SK-N-SH (cell line): ENCODE results near the gene IGLON5. TPM values are rescaled to one million over a fixed set of nuclear protein-coding genes. Genes with fewer than 3 reads are reported as not detected.

Source experiments
- CTCF ChIA-PET: fragments of 300-600, 350-600 bp; formaldehyde crosslinking; extraction: SDS; loops from one replicate; lab custom pipeline; 2021; lab: Yijun Ruan, JAX
- POLR2A ChIA-PET: fragments of 350-600 bp; sonication (Branson Sonifier 250); formaldehyde crosslinking; extraction: SDS; loops from one replicate; lab custom pipeline; 2020; ENCODE audit warnings: antibody characterized with exemption, inconsistent platforms; lab: Yijun Ruan, JAX
- DNase-seq: peaks from one replicate; pipeline ENCODE4 v3.0.0; 2012
- H2AFZ ChIP-seq: fragments of 200-600 bp; sonication (generic); 2 replicates; pipeline ENCODE4 v1.8.1; 2016; ENCODE audit warnings: antibody characterized with exemption, mild to moderate bottlenecking, low read depth
- H3F3A ChIP-seq: fragments of 200-600 bp; sonication (generic); replicated peaks from 2 replicates; pipeline ENCODE3; 2016; ENCODE audit warnings: antibody characterized with exemption, mild to moderate bottlenecking; ENCODE audit not compliant: insufficient read depth
- H3K27ac ChIP-seq, 2 experiments: fragments of 200-500 bp in 1 of 2; fragments of 200-600 bp in 1 of 2; sonication (Bioruptor generic) in 1 of 2; sonication (generic), shearing (Covaris generic) in 1 of 2; 2 replicates each; pipeline versions ENCODE4 v1.5.1 to v1.6.1; 2014 to 2016; ENCODE audit warnings: low read depth in 2 of 2, inconsistent platforms in 1 of 2, low read length in 1 of 2, mild to moderate bottlenecking in 1 of 2, mixed read lengths in 1 of 2
- H3K27me3 ChIP-seq: fragments of 200-600 bp; sonication (generic), shearing (Covaris generic); 2 replicates; pipeline ENCODE4 v1.6.1; 2016; ENCODE audit warnings: mixed run types; ENCODE audit not compliant: insufficient read depth
- H3K36me3 ChIP-seq, 2 experiments: fragments of 200-500 bp in 1 of 2; fragments of 200-600 bp in 1 of 2; sonication (Bioruptor generic) in 1 of 2; sonication (generic) in 1 of 2; replicated peaks in 1 of 2; 2 replicates each; pipeline versions ENCODE3 to v1.5.1; 2014 to 2016; ENCODE audit warnings: low read length in 1 of 2, mild to moderate bottlenecking in 1 of 2; ENCODE audit not compliant: insufficient read depth in 2 of 2, control insufficient read depth in 1 of 2
- H3K4me1 ChIP-seq, 2 experiments: fragments of 200-500 bp in 1 of 2; fragments of 200-600 bp in 1 of 2; sonication (Bioruptor generic) in 1 of 2; sonication (generic), shearing (Covaris generic) in 1 of 2; 2 replicates each; pipeline versions ENCODE4 v1.5.1 to v1.6.1; 2014 to 2016; ENCODE audit warnings: low read depth in 1 of 2, low read length in 1 of 2, mixed run types in 1 of 2; ENCODE audit not compliant: insufficient read depth in 2 of 2, control insufficient read depth in 1 of 2
- H3K4me2 ChIP-seq: fragments of 200-600 bp; sonication (generic), shearing (Covaris generic); 2 replicates; pipeline ENCODE4 v1.6.1; 2017; ENCODE audit warnings: mixed run types
- H3K4me3 ChIP-seq, 2 experiments: fragments of 200-500 bp in 1 of 2; fragments of 200-600 bp in 1 of 2; sonication (Bioruptor generic) in 1 of 2; sonication (generic), shearing (Covaris generic) in 1 of 2; 2 replicates each; pipeline versions ENCODE4 v1.5.1 to v1.8.1; 2014 to 2016; ENCODE audit warnings: low read depth in 2 of 2, inconsistent platforms in 1 of 2, low read length in 1 of 2, mild to moderate bottlenecking in 1 of 2, mixed read lengths in 1 of 2, moderate library complexity in 1 of 2
- H3K79me2 ChIP-seq: fragments of 200-600 bp; sonication (generic); 2 replicates; pipeline ENCODE4 v1.8.1; 2017; ENCODE audit warnings: mild to moderate bottlenecking; ENCODE audit not compliant: insufficient read depth
- H3K9ac ChIP-seq: fragments of 200-600 bp; sonication (generic); 2 replicates; pipeline ENCODE4 v1.6.1; 2017; ENCODE audit warnings: mixed run types
- H3K9me2 ChIP-seq: fragments of 200-600 bp; sonication (generic); 2 replicates; pipeline ENCODE4 v1.6.1; 2017; ENCODE audit warnings: mixed run types
- H3K9me3 ChIP-seq: fragments of 200-600 bp; sonication (generic); 2 replicates; pipeline ENCODE4 v1.6.1; 2017; ENCODE audit warnings: mixed run types, mild to moderate bottlenecking, moderate library complexity
- H4K20me1 ChIP-seq: fragments of 200-600 bp; sonication (generic); 2 replicates; pipeline ENCODE4 v1.6.1; 2017; ENCODE audit warnings: mild to moderate bottlenecking, mixed run types; ENCODE audit not compliant: insufficient read depth
- CHD2 ChIP-seq: fragments of 150-350 bp; IDR thresholded peaks from 2 replicates; pipeline ENCODE4 v1.6.1; 2018; ENCODE audit warnings: low read length; ENCODE audit not compliant: partially characterized antibody
- ELF1 ChIP-seq: IDR thresholded peaks from 2 replicates; pipeline ENCODE4 v1.4.0; 2012
- EP300 ChIP-seq, 2 experiments: IDR thresholded peaks; 2 replicates each; pipeline versions ENCODE4 v1.4.0 to v1.6.1; 2012; ENCODE audit warnings: borderline replicate concordance in 1 of 2, low read depth in 1 of 2, low read length in 1 of 2
- EZH2phosphoT487 ChIP-seq: fragments of 200-600 bp; sonication (generic); IDR thresholded peaks from 2 replicates; pipeline ENCODE4 v1.6.1; 2017; ENCODE audit warnings: low read depth, mixed run types, mild to moderate bottlenecking, antibody characterized with exemption, moderate library complexity, borderline replicate concordance
- FOXJ3 ChIP-seq: sonication (generic); formaldehyde crosslinking; IDR thresholded peaks from 2 replicates; pipeline ENCODE4 v1.5.1; 2020; ENCODE audit warnings: mild to moderate bottlenecking, missing genetic modification reagents
- FOXM1 ChIP-seq: IDR thresholded peaks from 2 replicates; pipeline ENCODE4 v1.4.0; 2012; ENCODE audit warnings: low read depth, mild to moderate bottlenecking
- GABPA ChIP-seq: IDR thresholded peaks from 2 replicates; pipeline ENCODE4 v1.4.0; 2012; ENCODE audit warnings: low read depth, mild to moderate bottlenecking
- GATA2 ChIP-seq: sonication (generic); formaldehyde crosslinking; IDR thresholded peaks from 2 replicates; pipeline ENCODE4 v1.5.0; 2020; ENCODE audit warnings: mild to moderate bottlenecking, missing genetic modification reagents
- JUND ChIP-seq: IDR thresholded peaks from 2 replicates; pipeline ENCODE4 v1.4.0; 2012
- MEF2A ChIP-seq: IDR thresholded peaks from 2 replicates; pipeline ENCODE4 v1.4.0; 2012; ENCODE audit warnings: low read depth, borderline replicate concordance
- MXI1 ChIP-seq: IDR thresholded peaks from 2 replicates; pipeline ENCODE4 v1.6.1; 2012; ENCODE audit warnings: mild to moderate bottlenecking, low read depth, low read length, improper control_type of control experiment
- NRF1 ChIP-seq: IDR thresholded peaks from 2 replicates; pipeline ENCODE4 v1.6.1; 2012; ENCODE audit warnings: low read depth, mild to moderate bottlenecking, low read length
- POLR2AphosphoS5 ChIP-seq: IDR thresholded peaks from 2 replicates; pipeline ENCODE4 v1.6.1; 2012; ENCODE audit warnings: low read depth, low read length
- RFX5 ChIP-seq: IDR thresholded peaks from 2 replicates; pipeline ENCODE4 v1.6.1; 2012; ENCODE audit warnings: mild to moderate bottlenecking, improper control_type of control experiment, low read length
- RXRA ChIP-seq: IDR thresholded peaks from 2 replicates; pipeline ENCODE4 v1.4.0; 2012; ENCODE audit warnings: low read depth, mild to moderate bottlenecking, borderline replicate concordance
- SIN3A ChIP-seq: IDR thresholded peaks from 2 replicates; pipeline ENCODE4 v1.6.1; 2012; ENCODE audit warnings: low read depth, mild to moderate bottlenecking, low read length, moderate library complexity, borderline replicate concordance
- SMC3 ChIP-seq: IDR thresholded peaks from 2 replicates; pipeline ENCODE4 v1.6.1; 2012; ENCODE audit warnings: low read depth, low read length, improper control_type of control experiment
- TCF12 ChIP-seq: IDR thresholded peaks from 2 replicates; pipeline ENCODE4 v1.4.0; 2012
- YY1 ChIP-seq: IDR thresholded peaks from 2 replicates; pipeline ENCODE4 v1.4.0; 2012; ENCODE audit warnings: low read depth, mild to moderate bottlenecking
- WGBS: methylation state at CpG from one replicate; pipeline ENCODE4 v1.1.6; 2017; ENCODE audit warnings: low lambda C conversion rate; 5-methylcytosine and 5-hydroxymethylcytosine counted together
- polyA plus RNA-seq, 3 experiments: library from polyadenylated mRNA; depleted of rRNA; stranded (reverse); fragments of >200 nt; gene quantifications; 2 replicates each; pipeline ENCODE4 v1.2.3, GENCODE V29; 2012
- TF ChIP-seq, protein P1 (sequence below): IDR thresholded peaks from 2 replicates; pipeline ENCODE4 v1.6.1; 2012; ENCODE audit warnings: mild to moderate bottlenecking, low read depth, low read length, moderate library complexity
- TF ChIP-seq, protein P2 (sequence below): fragments of 200-600 bp; sonication (generic); IDR thresholded peaks from 2 replicates; pipeline ENCODE4 v1.6.1; 2017; ENCODE audit warnings: antibody characterized with exemption, mild to moderate bottlenecking, moderate library complexity
- TF ChIP-seq, protein P3 (sequence below): IDR thresholded peaks from 2 replicates; pipeline ENCODE4 v1.4.0; 2012; ENCODE audit warnings: low read depth, borderline replicate concordance

Gene IGLON5
- polyA plus RNA-seq, 1 of the 3 experiments (the other 2 are of a cell fraction): 0.36 TPM

DNA sequence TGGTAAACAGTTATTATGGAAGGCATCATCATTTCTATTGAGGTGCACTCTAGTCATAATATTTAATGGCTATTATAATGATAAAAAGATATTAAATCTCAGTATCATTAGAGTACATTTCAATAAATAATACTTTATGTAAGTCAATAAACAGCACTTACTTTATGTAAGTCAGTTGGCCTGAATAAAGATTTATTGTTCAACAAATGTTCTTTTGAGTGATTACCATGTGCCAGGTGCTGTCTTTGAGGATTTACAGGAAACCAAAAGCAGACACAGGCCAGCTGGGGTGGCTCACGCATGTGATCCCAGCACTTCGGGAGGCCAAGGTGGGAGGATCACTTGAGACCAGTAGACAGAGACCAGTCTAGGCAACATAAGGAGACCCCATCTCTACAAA, 66.0 kb downstream of the IGLON5 start:
- H3K9me2 ChIP-seq: no peaks in the 10 kb centered on the region
- no peaks in the 10 kb centered on the region for H3K36me3 ChIP-seq
- H3K4me3 ChIP-seq: no peak overlapping the region
- H3K9ac ChIP-seq: no peak overlapping the region
- no peaks in the 10 kb centered on the region for H3F3A ChIP-seq
- H3K9me3 ChIP-seq: no peaks in the 10 kb centered on the region
- no peaks in the 10 kb centered on the region for H3K79me2 ChIP-seq
- ChIA-PET CTCF (no interaction called here), POLR2A (no interaction called here)
- H3K4me1 ChIP-seq: no peaks in the 10 kb centered on the region
- WGBS: 73% methylated on average over 2 of the region's 2 CpGs
- H4K20me1 ChIP-seq: no peaks in the 10 kb centered on the region
- H3K27ac ChIP-seq: no peak overlapping the region
- no peak for DNase-seq
- no peak overlapping the region for H3K4me2 ChIP-seq
- TF ChIP-seq EP300 (IDR thresholded peaks at IDR 0.05; ENCODE audit: borderline replicate concordance in 1 of 2, low read depth in 1 of 2, low read length in 1 of 2) (no peak), GABPA (no peak), SIN3A (no peak), TCF12 (no peak), FOXJ3 (no peak), YY1 (no peak), POLR2AphosphoS5 (no peak), RXRA (no peak), JUND (no peak)
- TF ChIP-seq, protein P1, sequence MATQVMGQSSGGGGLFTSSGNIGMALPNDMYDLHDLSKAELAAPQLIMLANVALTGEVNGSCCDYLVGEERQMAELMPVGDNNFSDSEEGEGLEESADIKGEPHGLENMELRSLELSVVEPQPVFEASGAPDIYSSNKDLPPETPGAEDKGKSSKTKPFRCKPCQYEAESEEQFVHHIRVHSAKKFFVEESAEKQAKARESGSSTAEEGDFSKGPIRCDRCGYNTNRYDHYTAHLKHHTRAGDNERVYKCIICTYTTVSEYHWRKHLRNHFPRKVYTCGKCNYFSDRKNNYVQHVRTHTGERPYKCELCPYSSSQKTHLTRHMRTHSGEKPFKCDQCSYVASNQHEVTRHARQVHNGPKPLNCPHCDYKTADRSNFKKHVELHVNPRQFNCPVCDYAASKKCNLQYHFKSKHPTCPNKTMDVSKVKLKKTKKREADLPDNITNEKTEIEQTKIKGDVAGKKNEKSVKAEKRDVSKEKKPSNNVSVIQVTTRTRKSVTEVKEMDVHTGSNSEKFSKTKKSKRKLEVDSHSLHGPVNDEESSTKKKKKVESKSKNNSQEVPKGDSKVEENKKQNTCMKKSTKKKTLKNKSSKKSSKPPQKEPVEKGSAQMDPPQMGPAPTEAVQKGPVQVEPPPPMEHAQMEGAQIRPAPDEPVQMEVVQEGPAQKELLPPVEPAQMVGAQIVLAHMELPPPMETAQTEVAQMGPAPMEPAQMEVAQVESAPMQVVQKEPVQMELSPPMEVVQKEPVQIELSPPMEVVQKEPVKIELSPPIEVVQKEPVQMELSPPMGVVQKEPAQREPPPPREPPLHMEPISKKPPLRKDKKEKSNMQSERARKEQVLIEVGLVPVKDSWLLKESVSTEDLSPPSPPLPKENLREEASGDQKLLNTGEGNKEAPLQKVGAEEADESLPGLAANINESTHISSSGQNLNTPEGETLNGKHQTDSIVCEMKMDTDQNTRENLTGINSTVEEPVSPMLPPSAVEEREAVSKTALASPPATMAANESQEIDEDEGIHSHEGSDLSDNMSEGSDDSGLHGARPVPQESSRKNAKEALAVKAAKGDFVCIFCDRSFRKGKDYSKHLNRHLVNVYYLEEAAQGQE: no peak
- TF ChIP-seq, all 33 proteins: peak for 0
- no peak overlapping the region for H2AFZ ChIP-seq
- peaks cover 13% of the 10 kb centered on the region; the same call in 1 of the 2 replicates for H3K27me3 ChIP-seq

DNA sequence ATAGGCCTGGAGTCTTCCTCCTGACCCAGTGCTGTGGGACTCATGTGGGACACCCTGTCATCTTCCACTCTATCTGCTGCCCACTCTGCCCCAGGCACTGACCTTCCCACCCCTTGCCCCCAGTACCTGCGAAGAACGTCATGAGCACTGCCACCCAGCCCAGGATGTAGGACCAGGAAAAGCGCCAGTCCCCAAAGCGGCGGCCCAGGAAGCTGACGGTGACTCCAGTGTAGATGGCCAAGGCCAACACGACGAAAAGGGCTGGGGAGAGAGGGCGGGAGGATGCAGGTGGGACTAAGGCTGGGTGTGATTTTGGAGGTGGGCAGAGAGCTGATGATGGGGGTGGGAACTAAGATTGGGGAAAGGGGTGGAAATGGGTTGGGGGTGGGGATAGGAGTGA, 68.9 kb downstream of the IGLON5 start:
- no peaks in the 10 kb centered on the region for H3F3A ChIP-seq
- 55% methylated on average over 9 of the region's 9 CpGs for WGBS
- no peaks in the 10 kb centered on the region for H3K4me1 ChIP-seq
- TF ChIP-seq CHD2: no peak
- TF ChIP-seq RXRA: no peak
- no peak for TF ChIP-seq SIN3A
- TF ChIP-seq, protein P2, sequence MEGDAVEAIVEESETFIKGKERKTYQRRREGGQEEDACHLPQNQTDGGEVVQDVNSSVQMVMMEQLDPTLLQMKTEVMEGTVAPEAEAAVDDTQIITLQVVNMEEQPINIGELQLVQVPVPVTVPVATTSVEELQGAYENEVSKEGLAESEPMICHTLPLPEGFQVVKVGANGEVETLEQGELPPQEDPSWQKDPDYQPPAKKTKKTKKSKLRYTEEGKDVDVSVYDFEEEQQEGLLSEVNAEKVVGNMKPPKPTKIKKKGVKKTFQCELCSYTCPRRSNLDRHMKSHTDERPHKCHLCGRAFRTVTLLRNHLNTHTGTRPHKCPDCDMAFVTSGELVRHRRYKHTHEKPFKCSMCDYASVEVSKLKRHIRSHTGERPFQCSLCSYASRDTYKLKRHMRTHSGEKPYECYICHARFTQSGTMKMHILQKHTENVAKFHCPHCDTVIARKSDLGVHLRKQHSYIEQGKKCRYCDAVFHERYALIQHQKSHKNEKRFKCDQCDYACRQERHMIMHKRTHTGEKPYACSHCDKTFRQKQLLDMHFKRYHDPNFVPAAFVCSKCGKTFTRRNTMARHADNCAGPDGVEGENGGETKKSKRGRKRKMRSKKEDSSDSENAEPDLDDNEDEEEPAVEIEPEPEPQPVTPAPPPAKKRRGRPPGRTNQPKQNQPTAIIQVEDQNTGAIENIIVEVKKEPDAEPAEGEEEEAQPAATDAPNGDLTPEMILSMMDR: no peak
- TF ChIP-seq, protein P3, sequence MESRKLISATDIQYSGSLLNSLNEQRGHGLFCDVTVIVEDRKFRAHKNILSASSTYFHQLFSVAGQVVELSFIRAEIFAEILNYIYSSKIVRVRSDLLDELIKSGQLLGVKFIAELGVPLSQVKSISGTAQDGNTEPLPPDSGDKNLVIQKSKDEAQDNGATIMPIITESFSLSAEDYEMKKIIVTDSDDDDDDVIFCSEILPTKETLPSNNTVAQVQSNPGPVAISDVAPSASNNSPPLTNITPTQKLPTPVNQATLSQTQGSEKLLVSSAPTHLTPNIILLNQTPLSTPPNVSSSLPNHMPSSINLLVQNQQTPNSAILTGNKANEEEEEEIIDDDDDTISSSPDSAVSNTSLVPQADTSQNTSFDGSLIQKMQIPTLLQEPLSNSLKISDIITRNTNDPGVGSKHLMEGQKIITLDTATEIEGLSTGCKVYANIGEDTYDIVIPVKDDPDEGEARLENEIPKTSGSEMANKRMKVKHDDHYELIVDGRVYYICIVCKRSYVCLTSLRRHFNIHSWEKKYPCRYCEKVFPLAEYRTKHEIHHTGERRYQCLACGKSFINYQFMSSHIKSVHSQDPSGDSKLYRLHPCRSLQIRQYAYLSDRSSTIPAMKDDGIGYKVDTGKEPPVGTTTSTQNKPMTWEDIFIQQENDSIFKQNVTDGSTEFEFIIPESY: no peak
- no peak for TF ChIP-seq EP300 (IDR thresholded peaks at IDR 0.05; ENCODE audit: borderline replicate concordance in 1 of 2, low read depth in 1 of 2, low read length in 1 of 2)
- TF ChIP-seq RFX5: no peak
- TF ChIP-seq MEF2A: no peak
- TF ChIP-seq NRF1: no peak
- no peak for TF ChIP-seq EZH2phosphoT487
- TF ChIP-seq FOXM1: no peak
- TF ChIP-seq SMC3: no peak
- no peak for TF ChIP-seq GATA2 (CRISPR knock-in tag)
- TF ChIP-seq ELF1: no peak
- TF ChIP-seq POLR2AphosphoS5: no peak
- no peak for TF ChIP-seq MXI1
- no peak for TF ChIP-seq FOXJ3
- H3K79me2 ChIP-seq: no peaks in the 10 kb centered on the region
- H3K4me2 ChIP-seq: no peak overlapping the region
- no peaks in the 10 kb centered on the region for H3K9me2 ChIP-seq
- no peaks in the 10 kb centered on the region for H3K9me3 ChIP-seq
- DNase-seq: no peak
- H4K20me1 ChIP-seq: no peaks in the 10 kb centered on the region
- H3K4me3 ChIP-seq: no peak overlapping the region
- H3K27ac ChIP-seq: no peak overlapping the region
- CTCF ChIA-PET: interaction anchor here (1.8 kb wide), 1 partner anchor 12 kb away, joined by 5 read pairs; the partner anchor contains the start of gene CLDND2
- POLR2A ChIA-PET: no interaction called here
- no peak overlapping the region for H3K9ac ChIP-seq
- H3K36me3 ChIP-seq: no peaks in the 10 kb centered on the region
- H2AFZ ChIP-seq: no peak overlapping the region
- H3K27me3 ChIP-seq: no peaks in the 10 kb centered on the region
